H9 (cell line): Measurements from ENCODE around the gene TMEM14B. TPM values are rescaled to one million over a fixed set of nuclear protein-coding genes. Genes with fewer than 3 reads are reported as not detected.

Experiments
- DNase-seq: peaks from one replicate; pipeline ENCODE4 v3.0.0-alpha.2; 2017
- H2AFZ ChIP-seq: one replicate; pipeline ENCODE4 v1.6.1; 2013; ENCODE audit warnings: mild to moderate bottlenecking, low read length, control low read depth, moderate library complexity
- H2AK5ac ChIP-seq: 2 replicates; pipeline ENCODE4 v1.6.1; 2013; ENCODE audit warnings: low read length, control low read depth, mixed read lengths; ENCODE audit not compliant: insufficient read length
- H2BK120ac ChIP-seq: one replicate; pipeline ENCODE4 v1.6.1; 2013; ENCODE audit warnings: low read depth, mild to moderate bottlenecking, low read length, control low read depth, inconsistent platforms; ENCODE audit not compliant: poor library complexity, severe bottlenecking
- H2BK12ac ChIP-seq: 2 replicates; pipeline ENCODE4 v1.6.1; 2013; ENCODE audit warnings: low read length, control low read depth, mixed read lengths, low read depth; ENCODE audit not compliant: insufficient read length
- H2BK15ac ChIP-seq: 2 replicates; pipeline ENCODE4 v1.6.1; 2013; ENCODE audit warnings: low read depth, low read length, control low read depth
- H2BK20ac ChIP-seq: one replicate; pipeline ENCODE4 v1.6.1; 2013; ENCODE audit warnings: low read depth, mild to moderate bottlenecking, low read length, control low read depth, inconsistent platforms; ENCODE audit not compliant: poor library complexity, severe bottlenecking
- H2BK5ac ChIP-seq: 2 replicates; pipeline ENCODE4 v1.6.1; 2013; ENCODE audit warnings: low read length, control low read depth, mixed read lengths; ENCODE audit not compliant: insufficient read length
- H3K14ac ChIP-seq: 2 replicates; pipeline ENCODE4 v1.6.1; 2013; ENCODE audit warnings: low read length, control low read depth; ENCODE audit not compliant: insufficient read depth
- H3K18ac ChIP-seq: 2 replicates; pipeline ENCODE4 v1.6.1; 2013; ENCODE audit warnings: low read depth, mild to moderate bottlenecking, mixed read lengths, low read length, control low read depth; ENCODE audit not compliant: insufficient read length
- H3K23ac ChIP-seq: 2 replicates; pipeline ENCODE4 v1.6.1; 2013; ENCODE audit warnings: low read length, control low read depth, mixed read lengths, low read depth; ENCODE audit not compliant: insufficient read length
- H3K23me2 ChIP-seq: 2 replicates; pipeline ENCODE4 v1.6.1; 2013; ENCODE audit warnings: low read depth, mild to moderate bottlenecking, mixed read lengths, low read length, control low read depth; ENCODE audit not compliant: insufficient read length, poor library complexity, severe bottlenecking
- H3K27ac ChIP-seq: 2 replicates; pipeline ENCODE4 v1.5.1; 2013; ENCODE audit warnings: low read length, control low read depth, mixed read lengths, low read depth; ENCODE audit not compliant: insufficient read length
- H3K27me3 ChIP-seq: 2 replicates; pipeline ENCODE4 v1.6.1; 2013; ENCODE audit warnings: low read length, control low read depth, inconsistent platforms; ENCODE audit not compliant: insufficient read depth
- H3K4ac ChIP-seq: 2 replicates; pipeline ENCODE4 v1.6.1; 2013; ENCODE audit warnings: low read depth, mild to moderate bottlenecking, control low read depth, inconsistent platforms, low read length, moderate library complexity
- H3K4me1 ChIP-seq: 2 replicates; pipeline ENCODE4 v1.6.1; 2013; ENCODE audit warnings: low read length, control low read depth, inconsistent platforms; ENCODE audit not compliant: insufficient read depth
- H3K4me2 ChIP-seq: 2 replicates; pipeline ENCODE4 v1.6.1; 2013; ENCODE audit warnings: low read length, control low read depth, mixed read lengths; ENCODE audit not compliant: insufficient read length, insufficient read depth
- H3K56ac ChIP-seq: 2 replicates; pipeline ENCODE4 v1.6.1; 2013; ENCODE audit warnings: low read depth, mild to moderate bottlenecking, mixed read lengths, low read length, control low read depth; ENCODE audit not compliant: insufficient read length
- H3K79me1 ChIP-seq: 2 replicates; pipeline ENCODE4 v1.6.1; 2013; ENCODE audit warnings: low read depth, mild to moderate bottlenecking, moderate library complexity, low read length, control low read depth, inconsistent platforms; ENCODE audit not compliant: insufficient read depth, poor library complexity, severe bottlenecking
- H3K79me2 ChIP-seq: 2 replicates; pipeline ENCODE4 v1.6.1; 2013; ENCODE audit warnings: low read length, control low read depth, inconsistent platforms; ENCODE audit not compliant: insufficient read depth
- H3K9ac ChIP-seq: 2 replicates; pipeline ENCODE4 v1.6.1; 2013; ENCODE audit warnings: low read length, control low read depth, mixed read lengths; ENCODE audit not compliant: insufficient read length; ENCODE audit errors: extremely low read depth
- H3K9me3 ChIP-seq: one replicate; pipeline ENCODE4 v1.6.1; 2013; ENCODE audit warnings: low read depth, low read length, inconsistent platforms; ENCODE audit not compliant: control insufficient read depth
- H3T11ph ChIP-seq: one replicate; pipeline ENCODE4 v1.6.1; 2013; ENCODE audit warnings: mild to moderate bottlenecking, low read length, control low read depth, inconsistent platforms
- H4K20me1 ChIP-seq: one replicate; pipeline ENCODE4 v1.6.1; 2013; ENCODE audit not compliant: control insufficient read depth, insufficient read length, insufficient read depth
- H4K5ac ChIP-seq: 2 replicates; pipeline ENCODE4 v1.6.1; 2013; ENCODE audit warnings: low read depth, mild to moderate bottlenecking, mixed read lengths, low read length, control low read depth; ENCODE audit not compliant: insufficient read length
- H4K8ac ChIP-seq: replicated peaks from 2 replicates; pipeline ENCODE4 v1.6.1; 2013; ENCODE audit warnings: low read length, control low read depth, mixed read lengths, low read depth; ENCODE audit not compliant: insufficient read length
- H4K91ac ChIP-seq: 2 replicates; pipeline ENCODE4 v1.6.1; 2013; ENCODE audit warnings: low read depth, mild to moderate bottlenecking, moderate library complexity, mixed read lengths, low read length, control low read depth; ENCODE audit not compliant: insufficient read length
- H3K27ac Mint-ChIP-seq, 3 experiments: 2 replicates in 2 of 3; 3 replicates in 1 of 3; pipeline ENCODE4 v1.8.0; 2020 to 2021; ENCODE audit warnings: mixed read lengths in 3 of 3, mild to moderate bottlenecking in 1 of 3, moderate library complexity in 1 of 3
- H3K27me3 Mint-ChIP-seq: 2 replicates; pipeline ENCODE4 v1.8.0; 2021; ENCODE audit warnings: low read depth, mild to moderate bottlenecking, moderate library complexity, mixed read lengths
- H3K36me3 Mint-ChIP-seq, 3 experiments: 2 replicates in 2 of 3; 3 replicates in 1 of 3; pipeline ENCODE4 v1.8.0; 2020 to 2021; ENCODE audit warnings: low read depth in 3 of 3, mixed read lengths in 3 of 3; ENCODE audit not compliant: insufficient read depth in 1 of 3
- H3K4me1 Mint-ChIP-seq, 2 experiments: 2 replicates each; pipeline ENCODE4 v1.8.0; 2020; ENCODE audit warnings: mixed read lengths in 2 of 2
- H3K4me3 Mint-ChIP-seq, 2 experiments: 2 replicates in 1 of 2; 3 replicates in 1 of 2; pipeline ENCODE4 v1.8.0; 2020 to 2021; ENCODE audit warnings: mild to moderate bottlenecking in 2 of 2, mixed read lengths in 2 of 2, moderate library complexity in 1 of 2
- H3K9me3 Mint-ChIP-seq, 2 experiments: 2 replicates in 1 of 2; 3 replicates in 1 of 2; pipeline ENCODE4 v1.8.0; 2020; ENCODE audit warnings: mild to moderate bottlenecking in 2 of 2, mixed read lengths in 2 of 2, moderate library complexity in 1 of 2
- CTCF ChIP-seq: fragments of 200-600 bp; sonication (generic); conservative IDR thresholded peaks from 3 replicates; pipeline ENCODE4 v1.8.0; 2021; ENCODE audit warnings: antibody characterized with exemption, mild to moderate bottlenecking
- WGBS: extraction: QIAGEN DNeasy Blood & Tissue Kit; methylation state at CpG from one replicate; pipeline ENCODE4 v1.1.7; 2013; ENCODE audit warnings: missing lambda C conversion rate, low lambda C conversion rate, mixed read lengths; ENCODE audit not compliant: insufficient read length; ENCODE audit errors: extremely low coverage; 5-methylcytosine and 5-hydroxymethylcytosine counted together
- total RNA-seq: library from RNA; stranded (reverse); gene quantifications from 2 replicates; pipeline ENCODE4 v1.2.1, GENCODE V29; 2021

TMEM14B gene
- total RNA-seq, 1 experiment from 2014 or later, result 107 TPM

GRCh38 chr6:10719964-10720264, 27.7 kb upstream of the TMEM14B start:
- no peak overlapping the region for H2BK15ac ChIP-seq
- H3K79me1 ChIP-seq, result no peaks in the 10 kb centered on the region
- Mint-ChIP-seq H3K4me1 (peaks cover 19 to 23% of the 10 kb centered on the region in 2 experiments), H3K27ac (no peak overlapping the region), H3K36me3 (peaks cover 0 to 18% (median 13%) of the 10 kb centered on the region in 3 experiments; a peak in 6 of 7 replicates), H3K27me3 (no peaks in the 10 kb centered on the region; the same call in 1 of the 2 replicates), H3K4me3 (no peak overlapping the region), H3K9me3 (peaks cover 3 to 7% of the 10 kb centered on the region in 2 experiments; a peak in 3 of 5 replicates)
- no peak overlapping the region for H3K4me2 ChIP-seq
- DNase-seq, result no peak
- no peak overlapping the region for H3K27ac ChIP-seq
- no peak overlapping the region for H3K56ac ChIP-seq
- H3K9me3 ChIP-seq, result no peaks in the 10 kb centered on the region
- H4K5ac ChIP-seq, result no peak overlapping the region
- H3K4ac ChIP-seq, result no peak overlapping the region
- H2BK5ac ChIP-seq, result no peak overlapping the region
- no peak overlapping the region for H3T11ph ChIP-seq
- H3K18ac ChIP-seq, result no peak overlapping the region
- H2AK5ac ChIP-seq, result no peak overlapping the region
- no peak overlapping the region for H2BK120ac ChIP-seq
- TF ChIP-seq CTCF, result no peak
- no peaks in the 10 kb centered on the region for H3K79me2 ChIP-seq
- no peak overlapping the region for H4K8ac ChIP-seq
- no peak overlapping the region for H3K9ac ChIP-seq
- no peak overlapping the region for H2BK12ac ChIP-seq
- no peak overlapping the region for H2BK20ac ChIP-seq
- no peaks in the 10 kb centered on the region for H3K27me3 ChIP-seq
- H2AFZ ChIP-seq, result no peak overlapping the region
- 0 out of 2 replicates have a peak, but pooled peaks cover 2% of the 10 kb centered on the region for H3K4me1 ChIP-seq
- WGBS, result no CpG with 5 or more reads among the region's 21 CpGs
- H4K20me1 ChIP-seq, result no peaks in the 10 kb centered on the region
- H3K14ac ChIP-seq, result no peak overlapping the region
- H3K23me2 ChIP-seq, result peaks cover 9% of the 10 kb centered on the region
- H3K23ac ChIP-seq, result no peak overlapping the region
- no peak overlapping the region for H4K91ac ChIP-seq
